K562 (cell line): ENCODE data around the gene TLX2. TPM values are rescaled to one million over a fixed set of nuclear protein-coding genes. Genes with fewer than 3 reads are reported as not detected.

ENCODE experiments used
- ATF3 ChIP-seq, 2 experiments: fragments of 450-650 bp in 1 of 2; sonication (generic) in 1 of 2; formaldehyde crosslinking in 1 of 2; IDR thresholded peaks in 1 of 2; conservative IDR thresholded peaks in 1 of 2; 2 replicates each; pipeline versions ENCODE4 v1.6.1 to v1.8.1; 2016 to 2023; ENCODE audit warnings: mild to moderate bottlenecking in 2 of 2, moderate library complexity in 2 of 2, inconsistent platforms in 1 of 2, missing genetic modification reagents in 1 of 2
- BRD4 ChIP-seq: fragments of 200-600 bp; sonication (generic); IDR thresholded peaks from 2 replicates; pipeline ENCODE4 v1.6.1; 2017; ENCODE audit warnings: inconsistent platforms
- CEBPB ChIP-seq: fragments of 450-650 bp; IDR thresholded peaks from 2 replicates; pipeline ENCODE4 v1.6.1; 2016; ENCODE audit warnings: missing genetic modification characterization, missing compliant biosample characterization
- GTF2F1 ChIP-seq: IDR thresholded peaks from 2 replicates; pipeline ENCODE4 v1.6.1; 2011; ENCODE audit warnings: low read depth, low read length, improper control_type of control experiment
- HIVEP1 ChIP-seq: fragments of 250-450 bp; sonication (Bioruptor Pico); IDR thresholded peaks from 2 replicates; pipeline ENCODE4 v1.4.0; 2020; ENCODE audit warnings: mild to moderate bottlenecking
- MCM7 ChIP-seq, 2 experiments: fragments of 450-650 bp; IDR thresholded peaks; 2 replicates each; pipeline ENCODE4 v1.6.1; 2016 to 2018
- MECOM ChIP-seq: fragments of 250-450 bp; sonication (Bioruptor Pico); IDR thresholded peaks from 2 replicates; pipeline ENCODE4 v1.8.0; 2022; ENCODE audit warnings: inconsistent platforms
- STAT5B ChIP-seq: fragments of 250-450 bp; sonication (Bioruptor Pico); IDR thresholded peaks from 2 replicates; pipeline ENCODE4 v1.8.0; 2021; ENCODE audit warnings: mild to moderate bottlenecking, inconsistent platforms
- TAL1 ChIP-seq: fragments of 450-650 bp; IDR thresholded peaks from 2 replicates; pipeline ENCODE4 v1.6.1; 2016; ENCODE audit warnings: mild to moderate bottlenecking
- TOE1 ChIP-seq, 2 experiments: fragments of 450-650 bp in 1 of 2; sonication (generic) in 1 of 2; formaldehyde crosslinking in 1 of 2; IDR thresholded peaks; 2 replicates each; pipeline versions ENCODE4 v1.7.1 to v1.8.0; 2016 to 2022; ENCODE audit warnings: borderline replicate concordance in 2 of 2, mild to moderate bottlenecking in 2 of 2, antibody characterized with exemption in 1 of 2, inconsistent platforms in 1 of 2, low read depth in 1 of 2, missing genetic modification reagents in 1 of 2, moderate library complexity in 1 of 2
- ZNF408 ChIP-seq: fragments of 250-450 bp; sonication (Bioruptor Pico); IDR thresholded peaks from 2 replicates; pipeline ENCODE4 v1.4.0; 2020; ENCODE audit warnings: low read depth, mild to moderate bottlenecking, moderate library complexity
- ZNF449 ChIP-seq: fragments of 250-450 bp; sonication (Bioruptor Pico); IDR thresholded peaks from 2 replicates; pipeline ENCODE4 v1.8.0; 2022; ENCODE audit warnings: moderate library complexity, mild to moderate bottlenecking, inconsistent platforms
- ZNF551 ChIP-seq: fragments of 250-450 bp; sonication (Bioruptor Pico); IDR thresholded peaks from 2 replicates; pipeline ENCODE4 v1.5.0; 2021; ENCODE audit warnings: mild to moderate bottlenecking, moderate library complexity
- ZNF583 ChIP-seq: fragments of 250-450 bp; sonication (Bioruptor Pico); IDR thresholded peaks from 2 replicates; pipeline ENCODE4 v1.4.0; 2020
- ZNF586 ChIP-seq: fragments of 450-650 bp; formaldehyde crosslinking; conservative IDR thresholded peaks from 2 replicates; pipeline ENCODE4 v1.4.0; 2020; ENCODE audit warnings: mild to moderate bottlenecking, moderate library complexity
- polyA plus RNA-seq, 8 experiments: library from polyadenylated mRNA; depleted of rRNA in 4 of 8; stranded (reverse) in 5 of 8; unstranded in 3 of 8; fragments of >200 nt; fragmentation: Nextera tagmentation in 2 of 8; fragmentation: Illumina TruSeq in 1 of 8; extraction: Ambion mirVana in 2 of 8; extraction: Trizol in 1 of 8; gene quantifications; 2 replicates each; pipeline versions ENCODE4 v1.2.1 to v1.2.3, GENCODE V29; 2011 to 2014; ENCODE audit warnings: inconsistent platforms in 1 of 8, missing spikeins in 1 of 8
- total RNA-seq, 7 experiments: library from RNA; depleted of rRNA in 6 of 7; stranded (reverse); fragments of >200 nt in 6 of 7; fragmentation: Illumina TruSeq in 2 of 7; extraction: Trizol in 2 of 7; gene quantifications; 2 replicates each; pipeline versions ENCODE4 v1.2.1 to v1.2.3, GENCODE V29; 2011 to 2021; ENCODE audit warnings: low replicate concordance in 1 of 7
- TF ChIP-seq, protein P1 (sequence below), 2 experiments: fragments of 200-800 bp in 1 of 2; sonication (Bioruptor generic) in 1 of 2; sonication (generic) in 1 of 2; formaldehyde crosslinking in 1 of 2; IDR thresholded peaks in 1 of 2; conservative IDR thresholded peaks in 1 of 2; 2 replicates each; pipeline versions ENCODE4 v1.5.0 to v1.6.1; 2016 to 2020; ENCODE audit warnings: missing compliant biosample characterization in 1 of 2, missing genetic modification characterization in 1 of 2, missing genetic modification reagents in 1 of 2
- TF ChIP-seq, protein P2 (sequence below): fragments of 250-450 bp; sonication (Bioruptor Pico); IDR thresholded peaks from 2 replicates; pipeline ENCODE4 v1.5.0; 2021
- TF ChIP-seq, protein P3 (sequence below): fragments of 200-800 bp; sonication (Bioruptor generic); IDR thresholded peaks from 2 replicates; pipeline ENCODE4 v1.6.1; 2017; ENCODE audit warnings: missing genetic modification characterization, missing compliant biosample characterization
- TF ChIP-seq, protein P4 (sequence below): sonication (generic); formaldehyde crosslinking; IDR thresholded peaks from 2 replicates; pipeline ENCODE4 v1.8.1; 2023; ENCODE audit warnings: mild to moderate bottlenecking, missing genetic modification reagents

TLX2 gene
- total and polyA plus RNA-seq, 9 of the 15 experiments (the other 6 are each of a cell fraction or from before 2014, with no cell fraction given), result not detected

GRCh38 chr2:74507145-74507925 is 6.9 kb upstream of the TLX2 start, which contains the start of gene PCGF1 (continued):
- TF ChIP-seq MCM7 (IDR thresholded peaks at IDR 0.05) (no peak), ZNF408 (CRISPR knock-in tag) (no peak), TAL1 (no peak), ZNF551 (CRISPR knock-in tag) (no peak), CEBPB (tag) (peak; percentile 83), ATF3 (IDR thresholded peaks at IDR 0.05) (no peak), ATF3 (CRISPR knock-in tag; conservative IDR thresholded peaks at IDR 0.05) (no peak), ZNF586 (CRISPR knock-in tag) (no peak), TOE1 (IDR thresholded peaks at IDR 0.05; ENCODE audit: borderline replicate concordance) (peak; percentile 57; the same call in 1 of the 2 replicates), TOE1 (CRISPR knock-in tag; IDR thresholded peaks at IDR 0.05; ENCODE audit: borderline replicate concordance, low read depth) (no peak; the same call in 1 of the 2 replicates), HIVEP1 (0 out of 2 replicates have a peak, but pooled peaks have one; percentile 4), ZNF583 (no peak), STAT5B (CRISPR knock-in tag) (no peak), GTF2F1 (no peak), MECOM (CRISPR knock-in tag) (no peak), BRD4 (peak; percentile 26; the same call in 1 of the 2 replicates), ZNF449 (CRISPR knock-in tag) (no peak)
- TF ChIP-seq, protein P1, sequence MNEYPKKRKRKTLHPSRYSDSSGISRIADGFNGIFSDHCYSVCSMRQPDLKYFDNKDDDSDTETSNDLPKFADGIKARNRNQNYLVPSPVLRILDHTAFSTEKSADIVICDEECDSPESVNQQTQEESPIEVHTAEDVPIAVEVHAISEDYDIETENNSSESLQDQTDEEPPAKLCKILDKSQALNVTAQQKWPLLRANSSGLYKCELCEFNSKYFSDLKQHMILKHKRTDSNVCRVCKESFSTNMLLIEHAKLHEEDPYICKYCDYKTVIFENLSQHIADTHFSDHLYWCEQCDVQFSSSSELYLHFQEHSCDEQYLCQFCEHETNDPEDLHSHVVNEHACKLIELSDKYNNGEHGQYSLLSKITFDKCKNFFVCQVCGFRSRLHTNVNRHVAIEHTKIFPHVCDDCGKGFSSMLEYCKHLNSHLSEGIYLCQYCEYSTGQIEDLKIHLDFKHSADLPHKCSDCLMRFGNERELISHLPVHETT (CRISPR knock-in tag; conservative IDR thresholded peaks at IDR 0.05 in 1 of 2, IDR thresholded peaks at IDR 0.05 in 1 of 2), result no peak
- TF ChIP-seq, protein P2, sequence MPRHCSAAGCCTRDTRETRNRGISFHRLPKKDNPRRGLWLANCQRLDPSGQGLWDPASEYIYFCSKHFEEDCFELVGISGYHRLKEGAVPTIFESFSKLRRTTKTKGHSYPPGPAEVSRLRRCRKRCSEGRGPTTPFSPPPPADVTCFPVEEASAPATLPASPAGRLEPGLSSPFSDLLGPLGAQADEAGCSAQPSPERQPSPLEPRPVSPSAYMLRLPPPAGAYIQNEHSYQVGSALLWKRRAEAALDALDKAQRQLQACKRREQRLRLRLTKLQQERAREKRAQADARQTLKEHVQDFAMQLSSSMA (CRISPR knock-in tag), result no peak
- TF ChIP-seq, protein P3, sequence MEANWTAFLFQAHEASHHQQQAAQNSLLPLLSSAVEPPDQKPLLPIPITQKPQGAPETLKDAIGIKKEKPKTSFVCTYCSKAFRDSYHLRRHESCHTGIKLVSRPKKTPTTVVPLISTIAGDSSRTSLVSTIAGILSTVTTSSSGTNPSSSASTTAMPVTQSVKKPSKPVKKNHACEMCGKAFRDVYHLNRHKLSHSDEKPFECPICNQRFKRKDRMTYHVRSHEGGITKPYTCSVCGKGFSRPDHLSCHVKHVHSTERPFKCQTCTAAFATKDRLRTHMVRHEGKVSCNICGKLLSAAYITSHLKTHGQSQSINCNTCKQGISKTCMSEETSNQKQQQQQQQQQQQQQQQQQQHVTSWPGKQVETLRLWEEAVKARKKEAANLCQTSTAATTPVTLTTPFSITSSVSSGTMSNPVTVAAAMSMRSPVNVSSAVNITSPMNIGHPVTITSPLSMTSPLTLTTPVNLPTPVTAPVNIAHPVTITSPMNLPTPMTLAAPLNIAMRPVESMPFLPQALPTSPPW (CRISPR knock-in tag), result peak; percentile 96
- TF ChIP-seq, protein P4, sequence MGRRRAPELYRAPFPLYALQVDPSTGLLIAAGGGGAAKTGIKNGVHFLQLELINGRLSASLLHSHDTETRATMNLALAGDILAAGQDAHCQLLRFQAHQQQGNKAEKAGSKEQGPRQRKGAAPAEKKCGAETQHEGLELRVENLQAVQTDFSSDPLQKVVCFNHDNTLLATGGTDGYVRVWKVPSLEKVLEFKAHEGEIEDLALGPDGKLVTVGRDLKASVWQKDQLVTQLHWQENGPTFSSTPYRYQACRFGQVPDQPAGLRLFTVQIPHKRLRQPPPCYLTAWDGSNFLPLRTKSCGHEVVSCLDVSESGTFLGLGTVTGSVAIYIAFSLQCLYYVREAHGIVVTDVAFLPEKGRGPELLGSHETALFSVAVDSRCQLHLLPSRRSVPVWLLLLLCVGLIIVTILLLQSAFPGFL, result no peak
